K562 (cell line): Measurements from ENCODE around the gene SETD5. TPM values are rescaled to one million over a fixed set of nuclear protein-coding genes. Genes with fewer than 3 reads are reported as not detected.
A peak's percentile ranks its signal among the peaks of the same experiment; 100 is the strongest.

Source experiments
- ATAC-seq: fragments of 200-7000 bp; cut with Tn5 transposase; 3 replicates; pipeline ENCODE4 v1.9.1; 2020; ENCODE audit warnings: moderate library complexity
- BruUV-seq: library from RNA; stranded (reverse); fragments of 400-500 nt; replicated peaks from 2 replicates; lab custom pipeline; 2021; lab: Mats Ljungman, UMichigan
- CTCF ChIA-PET: fragments of 300-600 bp; formaldehyde crosslinking; extraction: SDS; loops from one replicate; lab custom pipeline; 2021; ENCODE audit warnings: low intra/inter-chr PET ratio; lab: Yijun Ruan, JAX
- POLR2A ChIA-PET: fragments of 300-600, 350-650 bp; sonication (Branson Sonifier 250); formaldehyde crosslinking; extraction: SDS; loops from one replicate; lab custom pipeline; 2021; ENCODE audit warnings: antibody characterized with exemption, inconsistent platforms; lab: Yijun Ruan, JAX
- DNase-seq, 4 experiments: peaks; one replicate each; pipeline versions ENCODE4 v3.0.0 to v3.0.0-alpha.2; 2011 to 2018; ENCODE audit warnings: low spot score in 3 of 4, mixed read lengths in 3 of 4; ENCODE audit errors: extremely low read depth in 1 of 4
- FAIRE-seq: peaks from 2 replicates; lab custom pipeline; 2011; peaks lifted over from hg19 to GRCh38; lab: Jason Lieb, UNC
- H2AFZ ChIP-seq: 2 replicates; pipeline ENCODE4 v1.6.0; 2011; ENCODE audit warnings: low read depth, low read length, control low read depth, inconsistent platforms
- H3K27ac ChIP-seq: fragments of 200-600 bp; 3 replicates; pipeline ENCODE4 v1.8.0; 2011; ENCODE audit warnings: low read depth, mild to moderate bottlenecking, control low read depth, inconsistent platforms, low read length, moderate library complexity, mixed read lengths; ENCODE audit errors: extremely low read depth
- H3K27me3 ChIP-seq, 2 experiments: fragments of 300-600 bp in 1 of 2; 2 replicates in 1 of 2; 3 replicates in 1 of 2; pipeline versions ENCODE4 v1.6.0 to v1.8.0; 2011; ENCODE audit warnings: inconsistent platforms in 2 of 2, low read length in 2 of 2, mild to moderate bottlenecking in 1 of 2, mixed read lengths in 1 of 2, moderate library complexity in 1 of 2; ENCODE audit not compliant: control insufficient read depth in 2 of 2, insufficient read depth in 2 of 2
- H3K36me3 ChIP-seq: fragments of 300-600 bp; 3 replicates; pipeline ENCODE4 v1.8.0; 2011; ENCODE audit warnings: mild to moderate bottlenecking, low read length, inconsistent platforms; ENCODE audit not compliant: control insufficient read depth, insufficient read depth
- H3K4me1 ChIP-seq, 2 experiments: fragments of 200-600 bp in 1 of 2; replicated peaks in 1 of 2; 2 replicates in 1 of 2; 3 replicates in 1 of 2; pipeline versions ENCODE4 v1.5.1 to v1.8.0; 2011; ENCODE audit warnings: inconsistent platforms in 2 of 2, low read length in 2 of 2, mild to moderate bottlenecking in 1 of 2, mixed read lengths in 1 of 2, moderate library complexity in 1 of 2; ENCODE audit not compliant: control insufficient read depth in 2 of 2, insufficient read depth in 2 of 2
- H3K4me2 ChIP-seq: 2 replicates; pipeline ENCODE4 v1.6.1; 2011; ENCODE audit warnings: low read length, control low read depth, inconsistent platforms, mixed read lengths; ENCODE audit not compliant: insufficient read depth
- H3K4me3 ChIP-seq: fragments of 200-600 bp; sonication (generic), shearing (Covaris generic); 2 replicates; pipeline ENCODE4 v1.5.1; 2016; ENCODE audit warnings: control low read depth, inconsistent platforms
- H3K79me2 ChIP-seq: fragments of 200-600 bp; 3 replicates; pipeline ENCODE4 v1.8.0; 2011; ENCODE audit warnings: low read length, inconsistent platforms; ENCODE audit not compliant: control insufficient read depth, insufficient read depth
- H3K9ac ChIP-seq, 2 experiments: 2 replicates each; pipeline versions ENCODE4 v1.6.0 to v1.6.1; 2011; ENCODE audit warnings: low read depth in 2 of 2, low read length in 2 of 2, control low read depth in 1 of 2, inconsistent platforms in 1 of 2, mild to moderate bottlenecking in 1 of 2, mixed read lengths in 1 of 2; ENCODE audit not compliant: insufficient read depth in 1 of 2
- H3K9me1 ChIP-seq: one replicate; pipeline ENCODE4 v1.6.0; 2011; ENCODE audit warnings: inconsistent platforms, mild to moderate bottlenecking, low read length, moderate library complexity; ENCODE audit not compliant: control insufficient read depth, insufficient read depth
- H3K9me3 ChIP-seq: replicated peaks from 2 replicates; pipeline ENCODE4 v1.5.1; 2011; ENCODE audit warnings: low read depth, low read length, inconsistent platforms; ENCODE audit not compliant: control insufficient read depth, insufficient read depth
- H4K20me1 ChIP-seq: replicated peaks from 2 replicates; pipeline ENCODE4 v1.6.1; 2011; ENCODE audit warnings: low read length, inconsistent platforms, mixed read lengths; ENCODE audit not compliant: control insufficient read depth, insufficient read depth
- HINFP ChIP-seq: fragments of 450-650 bp; conservative IDR thresholded peaks from 2 replicates; pipeline ENCODE4 v1.6.1; 2016; ENCODE audit warnings: missing genetic modification characterization, low read depth, mild to moderate bottlenecking, control low read depth, missing compliant biosample characterization
- POLR2AphosphoS5 ChIP-seq: IDR thresholded peaks from 2 replicates; pipeline ENCODE4 v1.6.1; 2011; ENCODE audit warnings: mild to moderate bottlenecking, low read depth, low read length, moderate library complexity; ENCODE audit not compliant: control insufficient read depth, insufficient read depth
- RBFOX2 ChIP-seq: fragments of 200-400 bp; formaldehyde crosslinking; IDR thresholded peaks from 2 replicates; pipeline ENCODE4 v1.6.1; 2017; ENCODE audit warnings: low read depth, mild to moderate bottlenecking, low read length, moderate library complexity
- RBM34 ChIP-seq: fragments of 200-400 bp; formaldehyde crosslinking; IDR thresholded peaks from 2 replicates; pipeline ENCODE4 v1.6.1; 2018; ENCODE audit warnings: low read length, borderline replicate concordance; ENCODE audit not compliant: insufficient read depth
- THAP12 ChIP-seq: fragments of 250-450 bp; sonication (Bioruptor Pico); IDR thresholded peaks from 2 replicates; pipeline ENCODE4 v1.9.0; 2021; ENCODE audit warnings: mild to moderate bottlenecking, inconsistent platforms
- ZNF347 ChIP-seq: fragments of 450-650 bp; formaldehyde crosslinking; IDR thresholded peaks from 2 replicates; pipeline ENCODE4 v1.4.0; 2020; ENCODE audit warnings: low read depth, mild to moderate bottlenecking, moderate library complexity
- ZNF384 ChIP-seq: IDR thresholded peaks from 2 replicates; pipeline ENCODE4 v1.6.1; 2012; ENCODE audit warnings: low read depth, low read length, improper control_type of control experiment
- ZNF445 ChIP-seq: fragments of 250-450 bp; sonication (Bioruptor Pico); IDR thresholded peaks from 2 replicates; pipeline ENCODE4 v1.4.0; 2020; ENCODE audit warnings: low read depth, mild to moderate bottlenecking, moderate library complexity
- ZNF780A ChIP-seq: fragments of 250-450 bp; sonication (Bioruptor Pico); IDR thresholded peaks from 2 replicates; pipeline ENCODE4 v1.5.0; 2021; ENCODE audit warnings: mild to moderate bottlenecking
- ZZZ3 ChIP-seq: fragments of 450-650 bp; IDR thresholded peaks from 2 replicates; pipeline ENCODE4 v1.6.1; 2016; ENCODE audit warnings: antibody characterized with exemption, mild to moderate bottlenecking, moderate library complexity
- WGBS: fragments of 100-300 bp; shearing (Covaris generic); methylation state at CpG from one replicate; pipeline ENCODE4 v1.1.6; 2016; ENCODE audit warnings: low coverage, mixed read lengths; ENCODE audit not compliant: insufficient coverage; ENCODE audit errors: missing lambda C conversion rate; 5-methylcytosine and 5-hydroxymethylcytosine counted together
- in situ Hi-C: fragments of 300-500 bp; cut with MboI; formaldehyde crosslinking; loops from 4 replicates; pipeline ENCODE4 v1.15.0; 2018; ENCODE audit warnings: inconsistent platforms, mixed read lengths
- intact Hi-C: fragments of 100-400 bp; cut with micrococcal nuclease; formaldehyde crosslinking; loops from 2 replicates; pipeline ENCODE4 v1.14.2; 2022
- polyA plus RNA-seq, 8 experiments: library from polyadenylated mRNA; depleted of rRNA in 4 of 8; stranded (reverse) in 5 of 8; unstranded in 3 of 8; fragments of >200 nt; fragmentation: Nextera tagmentation in 2 of 8; fragmentation: Illumina TruSeq in 1 of 8; extraction: Ambion mirVana in 2 of 8; extraction: Trizol in 1 of 8; gene quantifications; 2 replicates each; pipeline versions ENCODE4 v1.2.1 to v1.2.3, GENCODE V29; 2011 to 2014; ENCODE audit warnings: inconsistent platforms in 1 of 8, missing spikeins in 1 of 8
- total RNA-seq, 7 experiments: library from RNA; depleted of rRNA in 6 of 7; stranded (reverse); fragments of >200 nt in 6 of 7; fragmentation: Illumina TruSeq in 2 of 7; extraction: Trizol in 2 of 7; gene quantifications; 2 replicates each; pipeline versions ENCODE4 v1.2.1 to v1.2.3, GENCODE V29; 2011 to 2021; ENCODE audit warnings: low replicate concordance in 1 of 7
- TF ChIP-seq, protein P1 (sequence below): IDR thresholded peaks from 2 replicates; pipeline ENCODE4 v1.6.1; 2011; ENCODE audit warnings: borderline replicate concordance, low read depth, mild to moderate bottlenecking, moderate library complexity, low read length; ENCODE audit not compliant: insufficient read depth, poor library complexity, severe bottlenecking

Gene SETD5
- total and polyA plus RNA-seq, 9 of the 15 experiments (the other 6 are each of a cell fraction or from before 2014, with no cell fraction given), result 20.8 to 135 (median 87.2) TPM

DNA sequence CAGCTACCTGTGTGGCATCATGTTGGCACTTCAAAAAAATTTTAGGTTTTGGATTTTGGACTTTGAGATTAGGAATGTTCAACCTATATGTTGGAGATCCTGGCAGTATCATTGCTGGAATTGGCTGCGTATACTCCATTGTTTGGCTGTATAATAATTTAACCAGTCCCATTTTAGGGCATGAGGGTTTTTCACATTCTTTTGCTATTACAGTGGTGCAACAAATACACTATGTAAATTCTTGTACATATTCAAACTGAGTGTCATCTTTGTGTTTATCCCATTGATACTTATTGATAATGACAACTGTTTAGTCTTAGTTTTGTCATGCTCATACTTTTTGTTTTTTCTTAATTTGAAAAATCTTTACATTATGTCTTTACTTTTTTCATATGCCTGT, 27.9 kb upstream of the SETD5 start:
- POLR2A ChIA-PET, result interaction anchor here (0.5 to 1.0 kb wide), 3 partner anchors 9 to 322 kb away, joined by 3 to 4 read pairs (median 3); no protein-coding TSS in a partner anchor

DNA sequence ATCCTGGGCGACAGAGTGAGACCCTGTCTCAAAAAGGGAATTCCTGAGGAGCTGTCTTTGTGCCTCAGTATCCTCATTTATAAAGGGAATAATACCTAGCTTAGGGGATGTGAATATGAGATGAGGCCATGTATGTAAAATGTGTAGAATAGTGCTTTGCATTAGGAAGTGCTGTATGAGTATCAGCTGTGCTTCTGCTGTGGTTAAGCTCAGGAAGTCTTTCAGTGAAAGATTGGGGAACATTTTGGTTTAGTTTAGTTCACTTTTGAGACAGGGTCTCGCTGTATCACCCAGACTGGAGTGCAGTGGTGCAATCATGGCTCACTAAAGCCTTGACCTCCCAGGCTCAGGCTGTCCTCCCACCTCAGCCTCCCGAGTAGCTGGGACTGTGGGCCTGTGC, 23.9 kb upstream of the SETD5 start:
- in situ Hi-C loops, result no loop called here
- no TSS peak for BruUV-seq
- H3K27ac ChIP-seq, result no peak overlapping the region
- H3K9me1 ChIP-seq, result no peaks in the 10 kb centered on the region
- no peaks in the 10 kb centered on the region for H3K9me3 ChIP-seq
- DNase-seq, result no peak
- no peaks in the 10 kb centered on the region for H3K4me1 ChIP-seq
- no peak overlapping the region for H3K9ac ChIP-seq
- WGBS, result 94% methylated on average over 3 of the region's 3 CpGs
- no peaks in the 10 kb centered on the region for H3K27me3 ChIP-seq
- intact Hi-C loops, result no loop called here
- H3K79me2 ChIP-seq, result peaks cover 64% of the 10 kb centered on the region
- H3K4me2 ChIP-seq, result no peak overlapping the region
- no peak for FAIRE-seq
- H3K4me3 ChIP-seq, result no peak overlapping the region
- POLR2A ChIA-PET, result interaction anchor here (0.7 to 4.5 kb wide), 4 partner anchors 10 to 23 kb away, joined by 3 to 49 read pairs (median 16); partner anchors contain the start of genes SETD5 and THUMPD3
- H3K36me3 ChIP-seq, result peaks cover 97% of the 10 kb centered on the region
- no peak overlapping the region for H2AFZ ChIP-seq
- H4K20me1 ChIP-seq, result no peaks in the 10 kb centered on the region; the same call in 1 of the 2 replicates
- CTCF ChIA-PET, result no interaction called here
- ATAC-seq, result no peak
- no peak for TF ChIP-seq HINFP
- TF ChIP-seq, protein P1, sequence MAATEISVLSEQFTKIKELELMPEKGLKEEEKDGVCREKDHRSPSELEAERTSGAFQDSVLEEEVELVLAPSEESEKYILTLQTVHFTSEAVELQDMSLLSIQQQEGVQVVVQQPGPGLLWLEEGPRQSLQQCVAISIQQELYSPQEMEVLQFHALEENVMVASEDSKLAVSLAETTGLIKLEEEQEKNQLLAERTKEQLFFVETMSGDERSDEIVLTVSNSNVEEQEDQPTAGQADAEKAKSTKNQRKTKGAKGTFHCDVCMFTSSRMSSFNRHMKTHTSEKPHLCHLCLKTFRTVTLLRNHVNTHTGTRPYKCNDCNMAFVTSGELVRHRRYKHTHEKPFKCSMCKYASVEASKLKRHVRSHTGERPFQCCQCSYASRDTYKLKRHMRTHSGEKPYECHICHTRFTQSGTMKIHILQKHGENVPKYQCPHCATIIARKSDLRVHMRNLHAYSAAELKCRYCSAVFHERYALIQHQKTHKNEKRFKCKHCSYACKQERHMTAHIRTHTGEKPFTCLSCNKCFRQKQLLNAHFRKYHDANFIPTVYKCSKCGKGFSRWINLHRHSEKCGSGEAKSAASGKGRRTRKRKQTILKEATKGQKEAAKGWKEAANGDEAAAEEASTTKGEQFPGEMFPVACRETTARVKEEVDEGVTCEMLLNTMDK, result no peak
- TF ChIP-seq RBM34, result no peak
- TF ChIP-seq THAP12 (CRISPR knock-in tag), result no peak
- no peak for TF ChIP-seq ZNF780A (CRISPR knock-in tag)
- TF ChIP-seq ZNF384, result no peak
- no peak for TF ChIP-seq ZNF445 (CRISPR knock-in tag)

More for the DNA sequence above, 27.9 kb upstream of the SETD5 start:
- peaks cover 64% of the 10 kb centered on the region for H3K79me2 ChIP-seq
- in situ Hi-C loops, result no loop called here
- DNase-seq (no peak), FAIRE-seq (no peak), ATAC-seq (no peak)
- CTCF ChIA-PET, result no interaction called here
- no peak overlapping the region for H3K4me3 ChIP-seq
- no peaks in the 10 kb centered on the region for H3K27me3 ChIP-seq
- no peak overlapping the region for H3K4me2 ChIP-seq
- WGBS, result 100% methylated on average over 1 of the region's 1 CpG
- no TSS peak for BruUV-seq
- H3K9me1 ChIP-seq, result no peaks in the 10 kb centered on the region
- intact Hi-C loops, result no loop called here
- TF ChIP-seq ZNF347, result no peak
- TF ChIP-seq RBFOX2, result peak; percentile 58
- TF ChIP-seq ZZZ3, result 0 out of 2 replicates have a peak, but pooled peaks have one; percentile 26
- TF ChIP-seq POLR2AphosphoS5, result 0 out of 2 replicates have a peak, but pooled peaks have one; percentile 23
- TF ChIP-seq, all 486 proteins: peak for 3
- H4K20me1 ChIP-seq, result no peaks in the 10 kb centered on the region
- no peak overlapping the region for H2AFZ ChIP-seq
- peaks cover 0 to 4% of the 10 kb centered on the region in 2 experiments; a peak in 2 of 5 replicates for H3K4me1 ChIP-seq
- peaks cover 94% of the 10 kb centered on the region for H3K36me3 ChIP-seq
- no peak overlapping the region for H3K9ac ChIP-seq
- no peaks in the 10 kb centered on the region for H3K9me3 ChIP-seq
- H3K27ac ChIP-seq, result no peak overlapping the region
